GM12878 (cell line): ENCODE data around the gene COPG2. TPM values are rescaled to one million over a fixed set of nuclear protein-coding genes. Genes with fewer than 3 reads are reported as not detected.
"Not testable (repeated sequence)": the region's sequence is repeated elsewhere in the genome, so short reads cannot be mapped to it uniquely, and the experiment has no call there.

ENCODE experiments used
- ATAC-seq: fragments of 200-7000 bp; cut with Tn5 transposase; 3 replicates; pipeline ENCODE4 v1.9.1; 2020; ENCODE audit warnings: mild to moderate bottlenecking, moderate library complexity
- BruUV-seq: library from RNA; stranded (reverse); fragments of 400-500 nt; replicated peaks from 2 replicates; lab custom pipeline; 2021; lab: Mats Ljungman, UMichigan
- CTCF ChIA-PET: fragments of 300-600 bp; sonication (Branson Sonifier 250); formaldehyde crosslinking; extraction: SDS; loops from one replicate; lab custom pipeline; 2021; ENCODE audit warnings: inconsistent platforms; lab: Yijun Ruan, JAX
- POLR2A ChIA-PET: fragments of 350-600 bp; formaldehyde crosslinking; extraction: SDS; loops from one replicate; lab custom pipeline; 2021; ENCODE audit warnings: inconsistent platforms; lab: Charles Lee
- RAD21 ChIA-PET: fragments of 300-600 bp; sonication (Branson Sonifier 250); formaldehyde crosslinking; loops from one replicate; lab custom pipeline; 2023; ENCODE audit warnings: antibody characterized with exemption; ENCODE audit not compliant: unreplicated experiment; lab: Charles Lee
- SMC1A ChIA-PET: fragments of 300-600 bp; sonication (Branson Sonifier 250); formaldehyde crosslinking; loops from one replicate; lab custom pipeline; 2023; ENCODE audit not compliant: unreplicated experiment, uncharacterized antibody; lab: Charles Lee
- DNase-seq: peaks from one replicate; pipeline ENCODE4 v3.0.0-alpha.2; 2011; ENCODE audit warnings: low read depth, low spot score
- FAIRE-seq: peaks from 3 replicates; lab custom pipeline; 2011; peaks lifted over from hg19 to GRCh38; lab: Jason Lieb, UNC
- H2AFZ ChIP-seq: 2 replicates; pipeline ENCODE4 v1.6.0; 2011; ENCODE audit warnings: low read depth, low read length, control low read depth; ENCODE audit not compliant: control insufficient read depth
- H3K27ac ChIP-seq: 2 replicates; pipeline ENCODE4 v1.5.1; 2011; ENCODE audit warnings: control low read depth; ENCODE audit not compliant: control insufficient read depth, insufficient read depth
- H3K27me3 ChIP-seq, 2 experiments: replicated peaks in 1 of 2; 2 replicates each; pipeline versions ENCODE4 v1.6.0 to v1.6.1; 2011; ENCODE audit warnings: low read length in 1 of 2; ENCODE audit not compliant: control insufficient read depth in 2 of 2, insufficient read depth in 2 of 2
- H3K36me3 ChIP-seq, 2 experiments: 2 replicates each; pipeline ENCODE4 v1.5.1; 2011; ENCODE audit warnings: low read length in 1 of 2; ENCODE audit not compliant: control insufficient read depth in 2 of 2, insufficient read depth in 2 of 2
- H3K4me1 ChIP-seq: 2 replicates; pipeline ENCODE4 v1.6.1; 2011; ENCODE audit warnings: mild to moderate bottlenecking, low read length, moderate library complexity, mixed read lengths; ENCODE audit not compliant: control insufficient read depth, insufficient read depth
- H3K4me2 ChIP-seq: 2 replicates; pipeline ENCODE4 v1.6.0; 2011; ENCODE audit warnings: control low read depth; ENCODE audit not compliant: control insufficient read depth, insufficient read depth
- H3K4me3 ChIP-seq: fragments of 200-600 bp; sonication (generic); 2 replicates; pipeline ENCODE4 v1.5.1; 2016
- H3K79me2 ChIP-seq: 2 replicates; pipeline ENCODE4 v1.6.0; 2011; ENCODE audit warnings: low read length; ENCODE audit not compliant: control insufficient read depth, insufficient read depth
- H3K9ac ChIP-seq: 2 replicates; pipeline ENCODE4 v1.8.0; 2011; ENCODE audit warnings: low read length, control low read depth, mixed read lengths; ENCODE audit not compliant: control insufficient read depth, insufficient read depth
- H3K9me3 ChIP-seq: replicated peaks from 3 replicates; pipeline ENCODE4 v1.5.1; 2011; ENCODE audit warnings: mild to moderate bottlenecking, low read length; ENCODE audit not compliant: control insufficient read depth, insufficient read depth
- H4K20me1 ChIP-seq: 2 replicates; pipeline ENCODE4 v1.6.0; 2011; ENCODE audit not compliant: control insufficient read depth, insufficient read depth
- IRF4 ChIP-seq: IDR thresholded peaks from 2 replicates; pipeline ENCODE4 v1.6.1; 2011; ENCODE audit warnings: low read depth, low read length
- NFIC ChIP-seq: IDR thresholded peaks from 2 replicates; pipeline ENCODE4 v1.6.1; 2012; ENCODE audit warnings: low read depth, mild to moderate bottlenecking, inconsistent platforms, low read length, moderate library complexity
- TAF1 ChIP-seq: IDR thresholded peaks from 2 replicates; pipeline ENCODE4 v1.6.1; 2011; ENCODE audit warnings: mild to moderate bottlenecking, low read depth, low read length, borderline replicate concordance
- WGBS: methylation state at CpG from one replicate; pipeline ENCODE4 v1.1.6; 2016; ENCODE audit warnings: low lambda C conversion rate; ENCODE audit not compliant: insufficient replicate concordance, insufficient coverage; ENCODE audit errors: missing lambda C conversion rate; 5-methylcytosine and 5-hydroxymethylcytosine counted together
- in situ Hi-C: fragments of 300-500 bp; cut with MboI; formaldehyde crosslinking; loops from 9 replicates; pipeline ENCODE4 v1.14.3; 2018; ENCODE audit warnings: mixed read lengths
- intact Hi-C: fragments of 100-400 bp; cut with micrococcal nuclease; formaldehyde crosslinking; loops from one replicate; pipeline ENCODE4 v1.14.2; 2022; ENCODE audit not compliant: unreplicated experiment
- polyA plus RNA-seq, 11 experiments: library from polyadenylated mRNA; depleted of rRNA in 4 of 11; unstranded in 6 of 11; stranded (reverse) in 5 of 11; fragments of >200 nt; fragmentation: Nextera tagmentation in 4 of 11; fragmentation: Illumina TruSeq in 1 of 11; extraction: Ambion mirVana in 4 of 11; extraction: Trizol in 1 of 11; gene quantifications; 1 replicate in 1 of 11; 2 replicates in 10 of 11; pipeline versions ENCODE4 v1.2.1 to v1.2.3, GENCODE V29; 2011 to 2016; ENCODE audit warnings: inconsistent platforms in 2 of 11, missing spikeins in 2 of 11, low read depth in 1 of 11
- total RNA-seq, 4 experiments: library from RNA; depleted of rRNA in 3 of 4; stranded (reverse); fragments of >200 nt in 3 of 4; fragmentation: Illumina TruSeq in 1 of 4; extraction: Trizol in 1 of 4; gene quantifications; 2 replicates each; pipeline versions ENCODE4 v1.2.1 to v1.2.3, GENCODE V29; 2013 to 2021
- TF ChIP-seq, protein P1 (sequence below): fragments of 450-650 bp; IDR thresholded peaks from 2 replicates; pipeline ENCODE4 v1.6.1; 2017; ENCODE audit warnings: mild to moderate bottlenecking, low read depth, inconsistent platforms; ENCODE audit not compliant: poor library complexity, severe bottlenecking

COPG2 gene
- total and polyA plus RNA-seq, 10 of the 15 experiments (the other 5 are each of a cell fraction or from before 2014, with no cell fraction given) = 3.4 to 37.8 (median 16.7) TPM

DNA sequence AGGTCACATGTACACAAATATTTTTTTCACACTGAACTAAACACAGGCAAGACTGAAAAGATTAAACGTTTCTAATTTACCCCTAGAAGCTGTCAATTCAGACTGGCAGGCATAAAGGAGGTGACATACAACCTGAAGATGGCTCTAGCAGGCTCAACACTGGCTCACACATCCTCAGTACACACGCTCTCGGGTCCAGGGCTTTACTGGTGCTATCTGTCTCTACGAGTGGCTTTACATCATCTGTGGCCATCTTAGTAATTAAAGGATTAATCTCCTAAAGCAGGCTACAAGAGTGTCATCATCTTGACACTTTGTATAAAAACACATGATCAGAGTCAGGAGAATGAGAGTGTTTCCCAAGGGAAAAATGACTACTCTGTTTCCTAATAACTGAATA lies 57.3 kb downstream of the COPG2 start (continued):
- TF ChIP-seq, protein P1, sequence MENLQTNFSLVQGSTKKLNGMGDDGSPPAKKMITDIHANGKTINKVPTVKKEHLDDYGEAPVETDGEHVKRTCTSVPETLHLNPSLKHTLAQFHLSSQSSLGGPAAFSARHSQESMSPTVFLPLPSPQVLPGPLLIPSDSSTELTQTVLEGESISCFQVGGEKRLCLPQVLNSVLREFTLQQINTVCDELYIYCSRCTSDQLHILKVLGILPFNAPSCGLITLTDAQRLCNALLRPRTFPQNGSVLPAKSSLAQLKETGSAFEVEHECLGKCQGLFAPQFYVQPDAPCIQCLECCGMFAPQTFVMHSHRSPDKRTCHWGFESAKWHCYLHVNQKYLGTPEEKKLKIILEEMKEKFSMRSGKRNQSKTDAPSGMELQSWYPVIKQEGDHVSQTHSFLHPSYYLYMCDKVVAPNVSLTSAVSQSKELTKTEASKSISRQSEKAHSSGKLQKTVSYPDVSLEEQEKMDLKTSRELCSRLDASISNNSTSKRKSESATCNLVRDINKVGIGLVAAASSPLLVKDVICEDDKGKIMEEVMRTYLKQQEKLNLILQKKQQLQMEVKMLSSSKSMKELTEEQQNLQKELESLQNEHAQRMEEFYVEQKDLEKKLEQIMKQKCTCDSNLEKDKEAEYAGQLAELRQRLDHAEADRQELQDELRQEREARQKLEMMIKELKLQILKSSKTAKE = no peak
- TF ChIP-seq IRF4 (no peak), TAF1 (no peak), NFIC (no peak)

DNA sequence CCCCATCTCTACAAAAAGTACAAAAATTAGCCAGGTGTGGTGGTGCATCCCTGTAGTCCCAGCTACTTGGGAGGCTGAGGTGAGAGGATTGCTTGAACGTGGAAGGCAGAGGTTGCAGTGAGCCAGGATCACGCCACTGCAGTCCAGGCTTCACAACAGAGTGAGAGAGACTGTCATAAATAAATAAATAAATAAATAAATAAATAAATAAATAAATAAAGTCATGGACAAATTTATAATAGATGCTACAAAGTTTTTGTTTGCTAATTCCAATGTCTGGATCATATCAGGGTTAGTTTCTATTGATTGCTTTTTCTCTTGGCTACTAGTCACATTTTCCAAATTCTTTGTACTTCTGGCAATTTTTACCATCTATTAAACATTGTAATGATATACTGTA lies 61.5 kb downstream of the COPG2 start:
- FAIRE-seq, in situ Hi-C loops, RAD21 ChIA-PET: not testable (repeated sequence)

More for the DNA sequence above, 61.5 kb downstream of the COPG2 start:
- WGBS = 100% methylated on average over 2 of the region's 2 CpGs
- SMC1A ChIA-PET = interaction anchor here (0.6 to 1.2 kb wide), 4 partner anchors 12 to 217 kb away, joined by 3 to 5 read pairs (median 4); no protein-coding TSS in a partner anchor
- H3K27me3 ChIP-seq, H3K4me3 ChIP-seq, H2AFZ ChIP-seq, intact Hi-C loops, ATAC-seq, H3K4me2 ChIP-seq, BruUV-seq, POLR2A ChIA-PET, H3K36me3 ChIP-seq, H3K9ac ChIP-seq, H3K79me2 ChIP-seq, H4K20me1 ChIP-seq, H3K9me3 ChIP-seq, H3K27ac ChIP-seq, DNase-seq, H3K4me1 ChIP-seq: not testable (repeated sequence)
- CTCF ChIA-PET = interaction anchor here (0.7 kb wide), 1 partner anchor 14 kb away, joined by 3 read pairs; no protein-coding TSS in a partner anchor
